HCT116 (cell line): ENCODE data around the gene CHRNG.

Experiments
- EZH2 ChIP-seq: fragments of 200-600 bp; sonication (generic); IDR thresholded peaks from 2 replicates; pipeline ENCODE4 v1.6.1; 2017; ENCODE audit warnings: antibody characterized with exemption, mixed run types
- EZH2phosphoT487 ChIP-seq: fragments of 200-600 bp; IDR thresholded peaks from 2 replicates; pipeline ENCODE4 v1.6.1; 2018; ENCODE audit warnings: antibody characterized with exemption, borderline replicate concordance
- YY1 ChIP-seq: IDR thresholded peaks from 2 replicates; pipeline ENCODE4 v1.6.1; 2011; ENCODE audit warnings: low read length, low read depth, moderate library complexity, mild to moderate bottlenecking; ENCODE audit not compliant: insufficient replicate concordance; ENCODE audit errors: extremely low read depth
- TF ChIP-seq, protein P1 (sequence below), 3 experiments: fragments of 200-600 bp in 1 of 3; sonication (generic) in 1 of 3; IDR thresholded peaks in 2 of 3; conservative IDR thresholded peaks in 1 of 3; 2 replicates each; pipeline ENCODE4 v1.5.1; 2012 to 2017; ENCODE audit warnings: low read depth in 2 of 3, low read length in 2 of 3, antibody characterized with exemption in 1 of 3, borderline replicate concordance in 1 of 3, control low read depth in 1 of 3, mild to moderate bottlenecking in 1 of 3, mixed read lengths in 1 of 3, mixed run types in 1 of 3, moderate library complexity in 1 of 3; ENCODE audit not compliant: insufficient read depth in 1 of 3

- TF ChIP-seq YY1 (no peak), EZH2 (no peak), EZH2phosphoT487 (no peak)
- TF ChIP-seq, protein P1, sequence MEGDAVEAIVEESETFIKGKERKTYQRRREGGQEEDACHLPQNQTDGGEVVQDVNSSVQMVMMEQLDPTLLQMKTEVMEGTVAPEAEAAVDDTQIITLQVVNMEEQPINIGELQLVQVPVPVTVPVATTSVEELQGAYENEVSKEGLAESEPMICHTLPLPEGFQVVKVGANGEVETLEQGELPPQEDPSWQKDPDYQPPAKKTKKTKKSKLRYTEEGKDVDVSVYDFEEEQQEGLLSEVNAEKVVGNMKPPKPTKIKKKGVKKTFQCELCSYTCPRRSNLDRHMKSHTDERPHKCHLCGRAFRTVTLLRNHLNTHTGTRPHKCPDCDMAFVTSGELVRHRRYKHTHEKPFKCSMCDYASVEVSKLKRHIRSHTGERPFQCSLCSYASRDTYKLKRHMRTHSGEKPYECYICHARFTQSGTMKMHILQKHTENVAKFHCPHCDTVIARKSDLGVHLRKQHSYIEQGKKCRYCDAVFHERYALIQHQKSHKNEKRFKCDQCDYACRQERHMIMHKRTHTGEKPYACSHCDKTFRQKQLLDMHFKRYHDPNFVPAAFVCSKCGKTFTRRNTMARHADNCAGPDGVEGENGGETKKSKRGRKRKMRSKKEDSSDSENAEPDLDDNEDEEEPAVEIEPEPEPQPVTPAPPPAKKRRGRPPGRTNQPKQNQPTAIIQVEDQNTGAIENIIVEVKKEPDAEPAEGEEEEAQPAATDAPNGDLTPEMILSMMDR (IDR thresholded peaks at IDR 0.05 in 2 of 3, conservative IDR thresholded peaks at IDR 0.05 in 1 of 3; ENCODE audit: borderline replicate concordance in 1 of 3, insufficient read depth in 1 of 3, low read depth in 2 of 3, low read length in 2 of 3) = no peak
Measured at GRCh38 chr2:232497348-232497747, 42.1 kb upstream of the CHRNG start.
